Activated CD8-positive, alpha-beta memory T cell treated with anti-CD3 and anti-CD28 coated beads, Interleukin-2, amount 50 U/mL, for 4 hours (primary cell): Measurements from ENCODE around the gene TMC8.
"Not testable (repeated sequence)": the region's sequence is repeated elsewhere in the genome, so short reads cannot be mapped to it uniquely, and the experiment has no call there.

Experiments used
- DNase-seq: peaks from one replicate; pipeline ENCODE4 v3.0.0-alpha.2; 2020

Gene TMC8, protein sequence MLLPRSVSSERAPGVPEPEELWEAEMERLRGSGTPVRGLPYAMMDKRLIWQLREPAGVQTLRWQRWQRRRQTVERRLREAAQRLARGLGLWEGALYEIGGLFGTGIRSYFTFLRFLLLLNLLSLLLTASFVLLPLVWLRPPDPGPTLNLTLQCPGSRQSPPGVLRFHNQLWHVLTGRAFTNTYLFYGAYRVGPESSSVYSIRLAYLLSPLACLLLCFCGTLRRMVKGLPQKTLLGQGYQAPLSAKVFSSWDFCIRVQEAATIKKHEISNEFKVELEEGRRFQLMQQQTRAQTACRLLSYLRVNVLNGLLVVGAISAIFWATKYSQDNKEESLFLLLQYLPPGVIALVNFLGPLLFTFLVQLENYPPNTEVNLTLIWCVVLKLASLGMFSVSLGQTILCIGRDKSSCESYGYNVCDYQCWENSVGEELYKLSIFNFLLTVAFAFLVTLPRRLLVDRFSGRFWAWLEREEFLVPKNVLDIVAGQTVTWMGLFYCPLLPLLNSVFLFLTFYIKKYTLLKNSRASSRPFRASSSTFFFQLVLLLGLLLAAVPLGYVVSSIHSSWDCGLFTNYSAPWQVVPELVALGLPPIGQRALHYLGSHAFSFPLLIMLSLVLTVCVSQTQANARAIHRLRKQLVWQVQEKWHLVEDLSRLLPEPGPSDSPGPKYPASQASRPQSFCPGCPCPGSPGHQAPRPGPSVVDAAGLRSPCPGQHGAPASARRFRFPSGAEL

DNA sequence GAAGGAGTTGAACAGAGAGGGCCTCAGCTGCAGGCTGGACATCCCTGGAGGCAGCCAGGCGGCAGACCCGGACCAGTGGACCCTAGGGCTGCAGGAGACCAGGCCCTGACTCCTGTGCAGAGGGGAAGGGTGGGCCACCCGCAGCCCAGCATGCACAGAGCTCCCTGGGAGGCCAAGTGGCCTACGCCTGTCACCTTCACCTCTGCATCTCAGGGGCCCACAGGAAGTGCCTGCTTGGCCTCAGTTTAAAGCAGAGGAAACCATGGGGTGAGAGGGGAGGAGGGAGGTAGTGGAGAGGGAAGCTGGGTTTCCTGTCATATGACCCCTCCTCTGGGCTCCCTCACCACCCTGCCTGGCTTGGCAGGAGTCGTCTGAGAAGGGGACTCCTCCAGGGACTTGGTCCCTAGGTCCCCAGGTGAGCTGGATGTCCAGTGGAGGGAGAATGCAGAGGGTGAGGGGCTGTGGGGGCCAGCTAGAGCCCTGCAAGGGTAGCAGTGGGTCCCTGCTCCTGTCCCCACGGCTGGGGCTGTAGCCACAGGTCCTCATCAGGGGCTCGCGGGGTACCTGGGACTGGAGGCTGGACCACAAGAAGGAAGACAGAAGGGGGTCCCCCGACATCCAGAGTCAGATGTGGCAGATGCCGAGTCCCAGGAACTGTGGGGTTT lies at the start of gene TMC8:
Gene TMC8 (plus strand): TSS at position 335 of the 665 bp plus-strand sequence. CDS start 818 bp downstream, outside the sequence.
- peak; percentile 58 for DNase-seq

DNA sequence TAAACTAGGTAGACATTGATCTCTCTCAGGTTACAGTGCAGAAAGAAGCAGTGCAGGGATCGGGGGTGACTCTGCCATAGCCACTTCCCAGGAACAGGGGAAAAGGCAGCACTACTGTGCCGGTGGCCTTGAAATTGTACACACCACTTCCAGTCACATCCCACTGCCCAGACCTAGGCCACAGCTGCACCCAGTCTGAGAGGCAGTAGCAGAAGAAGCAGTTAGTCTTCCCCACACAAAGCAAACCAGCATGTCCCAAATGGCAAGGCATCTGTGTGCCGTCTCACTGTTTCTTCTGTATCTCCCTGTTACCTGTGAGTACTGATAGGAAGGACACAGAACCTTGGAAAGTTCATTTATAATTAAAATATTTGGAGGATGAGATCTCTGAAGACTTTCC lies 49.0 kb upstream of the TMC8 start:
- DNase-seq = no peak

DNA sequence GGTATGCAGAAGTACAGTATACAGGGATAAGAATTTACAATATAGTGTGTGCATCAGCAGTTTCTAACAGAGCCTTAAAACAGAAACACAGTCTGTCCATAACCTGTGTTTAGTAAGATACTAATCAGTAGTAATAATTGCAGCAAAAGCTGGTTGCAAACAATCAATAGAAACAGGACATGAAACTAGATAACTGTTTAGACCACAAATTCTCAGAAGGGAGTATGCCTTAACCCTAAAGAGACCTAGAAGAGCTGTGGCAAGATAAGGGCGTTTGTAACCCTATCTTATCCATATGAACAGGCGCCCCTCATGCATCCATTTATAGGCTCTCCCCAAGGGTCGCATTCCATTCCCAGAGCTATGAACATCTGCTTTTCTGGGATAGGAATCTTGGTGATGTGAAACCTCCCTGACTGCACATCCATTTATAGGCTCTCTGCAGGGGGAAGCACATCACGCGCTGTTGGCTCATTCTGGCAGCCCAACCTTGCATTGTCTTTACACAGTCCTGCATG lies 48.2 kb upstream of the TMC8 start:
- DNase-seq = not testable (repeated sequence)

DNA sequence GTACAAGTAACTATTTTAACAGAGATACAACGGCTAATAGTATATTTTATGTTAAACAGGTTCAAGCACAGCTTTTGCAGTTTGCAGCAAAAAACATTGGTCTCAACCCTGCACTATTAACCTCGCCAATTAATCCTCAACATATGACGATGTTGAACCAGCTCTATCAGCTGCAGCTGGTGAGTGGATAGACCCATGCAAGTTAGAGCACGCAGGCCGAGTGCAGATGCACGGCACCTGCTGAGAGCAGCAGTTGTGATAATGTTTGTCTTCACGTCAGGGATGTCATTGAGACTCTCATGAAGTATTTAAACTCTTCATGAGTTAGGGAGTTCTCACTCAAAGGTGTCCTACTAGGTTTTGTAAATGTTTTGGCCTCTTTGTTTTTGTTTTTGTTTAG lies 47.6 kb upstream of the TMC8 start:
- no peak for DNase-seq

DNA sequence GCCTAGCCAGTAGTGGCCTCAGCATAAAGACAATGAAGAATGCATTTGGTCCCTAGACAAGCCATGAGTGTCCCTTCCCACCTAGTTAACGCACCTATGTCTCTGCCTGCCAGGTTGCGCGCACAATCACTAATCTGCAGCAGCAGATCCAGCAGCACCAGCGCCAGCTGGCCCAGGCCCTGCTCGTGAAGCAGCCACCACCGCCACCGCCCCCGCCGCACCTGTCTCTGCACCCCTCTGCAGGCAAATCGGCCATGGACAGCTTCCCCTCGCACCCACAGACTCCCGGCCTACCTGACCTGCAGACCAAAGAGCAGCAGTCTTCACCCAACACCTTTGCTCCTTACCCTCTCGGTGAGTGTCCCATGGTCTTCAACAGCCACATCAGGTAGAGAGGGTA lies 43.8 kb upstream of the TMC8 start:
- DNase-seq = no peak

DNA sequence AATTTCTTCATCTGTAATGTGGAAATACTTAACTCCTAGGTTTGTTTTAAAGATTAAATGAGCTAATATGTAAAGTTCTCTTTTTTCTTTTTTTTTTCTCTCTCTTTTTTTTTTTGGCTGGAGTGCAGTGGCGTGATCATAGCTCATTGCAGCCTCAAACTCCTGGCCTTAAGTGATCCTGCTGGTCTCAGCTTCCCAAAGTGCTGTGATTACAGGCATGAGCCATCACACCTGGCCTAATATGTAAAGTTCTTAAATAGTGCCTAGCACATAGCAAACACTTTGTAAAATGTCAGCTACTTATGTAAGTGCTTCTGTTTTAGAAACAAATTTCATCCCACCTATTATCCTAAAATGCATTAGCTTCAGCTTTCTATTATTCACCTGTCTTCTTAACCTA lies 42.0 kb upstream of the TMC8 start:
- DNase-seq = no peak

DNA sequence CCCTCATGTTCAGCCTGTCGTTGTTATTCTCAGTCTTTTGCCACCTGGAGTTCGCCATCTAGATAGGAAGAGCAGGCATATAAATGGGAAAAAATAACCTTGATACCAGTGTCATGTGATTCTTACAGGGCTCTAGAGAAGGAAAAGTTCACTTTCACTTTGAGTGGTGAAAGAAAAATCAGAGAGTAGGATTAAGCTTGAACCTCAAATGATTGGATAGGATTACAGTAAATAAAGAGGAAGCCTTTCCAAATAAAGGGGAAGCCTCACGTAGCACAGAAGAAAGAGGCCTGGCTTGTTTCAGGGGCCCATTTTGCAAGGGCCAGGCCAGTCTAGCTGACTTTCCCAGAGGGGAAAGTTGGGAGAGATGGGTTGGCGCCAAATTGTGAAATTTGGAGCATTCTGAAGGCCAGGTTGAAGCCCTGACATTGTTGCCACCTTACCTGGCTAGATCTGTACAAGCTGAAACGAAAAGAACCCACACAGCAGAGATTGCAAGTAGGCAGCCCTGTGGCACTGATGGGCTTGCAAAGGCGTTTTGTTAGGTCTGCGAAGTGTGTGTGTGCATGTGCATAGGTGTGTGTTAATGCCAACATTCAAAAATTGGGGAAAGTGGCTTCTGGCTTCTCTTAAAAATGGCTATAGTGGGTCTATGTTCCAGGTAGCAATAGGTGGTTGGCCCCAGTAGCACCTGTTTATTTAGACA lies 40.8 kb upstream of the TMC8 start:
- no peak for DNase-seq

DNA sequence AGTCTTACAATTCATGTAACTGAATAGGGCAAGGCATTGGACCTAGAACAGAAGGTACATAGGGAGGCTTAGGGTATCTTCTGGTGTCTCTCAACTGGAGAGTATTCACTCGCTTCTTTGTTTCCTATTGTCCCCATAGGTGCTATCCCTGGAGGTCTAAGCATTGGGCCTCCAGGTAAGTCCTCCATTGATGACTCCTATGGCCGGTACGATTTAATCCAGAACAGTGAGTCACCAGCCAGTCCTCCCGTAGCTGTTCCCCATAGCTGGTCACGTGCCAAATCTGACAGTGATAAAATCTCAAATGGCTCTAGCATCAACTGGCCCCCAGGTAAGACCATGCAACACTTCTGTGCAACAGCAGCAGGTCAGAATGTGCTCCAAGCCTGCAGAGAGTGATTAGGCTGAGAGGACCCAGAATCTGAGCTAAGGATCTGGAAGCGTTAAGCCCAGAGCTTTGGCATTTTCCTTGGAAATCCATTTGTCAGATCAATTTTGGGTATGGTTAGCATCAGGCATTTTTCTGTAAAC lies 37.7 kb upstream of the TMC8 start:
- no peak for DNase-seq

DNA sequence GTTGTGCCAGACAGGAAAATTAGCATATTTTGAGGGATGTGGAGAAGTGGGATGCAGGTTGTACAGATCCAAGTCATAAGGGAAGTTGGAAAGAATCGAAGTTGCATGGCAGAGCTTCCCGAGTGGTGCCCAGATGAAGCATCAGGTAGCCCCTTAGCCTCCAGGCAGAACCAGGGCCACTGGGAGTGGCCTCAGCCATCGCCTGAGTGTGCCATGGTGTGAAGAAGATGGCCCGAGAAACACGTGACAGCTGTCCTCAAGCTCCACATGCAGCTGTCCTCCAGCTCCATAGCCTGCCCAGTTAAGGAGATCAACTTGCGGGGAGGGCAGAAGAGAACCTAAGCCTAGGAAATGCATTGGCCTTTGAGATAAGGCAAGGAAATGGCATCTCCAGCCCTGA lies 35.5 kb upstream of the TMC8 start:
- DNase-seq = no peak

DNA sequence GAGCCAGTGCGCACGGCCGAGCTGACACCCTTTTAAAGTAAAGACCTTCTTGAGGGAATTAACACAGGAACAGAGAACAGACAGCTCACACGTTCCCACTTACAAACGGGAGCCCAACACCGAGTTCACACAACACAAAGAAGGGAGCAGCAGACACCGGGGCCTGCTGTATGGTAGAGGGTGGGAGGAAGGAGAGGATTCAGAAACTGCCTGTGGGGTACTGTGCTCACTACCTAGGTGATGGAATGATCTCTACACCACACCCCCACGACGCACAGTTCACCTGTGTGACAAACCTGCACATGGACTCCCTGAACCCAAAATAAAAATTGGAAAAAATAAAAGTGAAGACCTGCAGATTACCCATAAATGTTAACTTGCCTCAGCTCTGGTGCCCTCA lies 34.5 kb upstream of the TMC8 start:
- DNase-seq = no peak

DNA sequence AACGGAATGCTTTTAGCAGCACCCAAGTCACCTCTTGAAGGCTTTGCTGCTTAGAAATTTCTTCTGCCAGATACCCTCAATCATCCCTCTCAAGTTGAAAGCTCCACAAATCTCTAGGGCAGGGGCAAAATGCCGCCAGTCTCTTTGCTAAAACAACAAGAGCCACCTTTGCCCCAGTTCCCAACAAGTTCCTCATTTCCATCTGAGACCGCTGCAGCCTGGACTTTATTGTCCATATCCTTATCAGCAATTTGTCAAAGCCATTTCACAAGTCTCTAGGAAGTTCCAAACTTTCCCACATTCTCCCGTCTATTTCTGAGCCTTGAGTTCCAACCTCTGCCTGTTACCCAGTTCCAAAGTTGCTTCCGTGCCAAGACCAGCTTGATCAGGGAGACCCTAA lies 29.5 kb upstream of the TMC8 start:
- DNase-seq = no peak

DNA sequence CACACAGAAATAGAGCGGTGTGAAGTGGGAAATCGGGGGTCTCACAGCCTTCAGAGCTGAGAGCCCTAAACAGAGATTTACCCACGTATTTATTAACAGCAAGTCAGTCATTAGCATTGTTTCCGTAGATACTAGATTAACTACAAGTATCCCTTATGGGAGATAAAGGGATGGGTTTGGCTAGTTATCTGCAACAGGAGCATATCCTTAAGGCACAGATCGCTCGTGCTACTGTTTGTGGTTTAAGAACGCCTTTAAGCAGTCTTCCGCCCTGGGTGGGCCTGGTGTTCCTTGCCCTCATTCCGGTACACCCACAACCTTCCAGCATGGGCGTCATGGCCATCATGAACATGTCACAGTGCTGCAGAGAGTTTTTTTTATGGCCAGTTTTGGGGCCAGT lies 29.0 kb upstream of the TMC8 start:
- no peak for DNase-seq

DNA sequence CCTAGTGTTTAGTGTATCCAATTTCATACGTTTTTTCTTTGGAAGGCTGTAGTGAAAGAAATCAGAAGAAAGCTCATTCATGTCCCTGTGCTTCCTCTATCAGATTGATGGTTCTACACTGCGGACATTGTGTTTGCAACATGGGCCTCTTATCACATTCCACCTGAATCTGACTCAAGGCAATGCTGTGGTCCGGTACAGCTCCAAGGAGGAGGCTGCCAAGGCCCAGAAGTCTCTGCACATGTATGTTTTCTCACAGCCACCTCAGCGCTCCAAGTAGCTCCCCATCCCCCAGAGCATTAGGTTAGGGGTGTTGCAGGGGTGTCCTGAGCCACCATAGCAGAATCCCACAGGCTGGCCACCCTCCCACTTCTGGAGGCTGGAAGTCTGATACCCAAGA lies 27.3 kb upstream of the TMC8 start:
- DNase-seq = no peak

DNA sequence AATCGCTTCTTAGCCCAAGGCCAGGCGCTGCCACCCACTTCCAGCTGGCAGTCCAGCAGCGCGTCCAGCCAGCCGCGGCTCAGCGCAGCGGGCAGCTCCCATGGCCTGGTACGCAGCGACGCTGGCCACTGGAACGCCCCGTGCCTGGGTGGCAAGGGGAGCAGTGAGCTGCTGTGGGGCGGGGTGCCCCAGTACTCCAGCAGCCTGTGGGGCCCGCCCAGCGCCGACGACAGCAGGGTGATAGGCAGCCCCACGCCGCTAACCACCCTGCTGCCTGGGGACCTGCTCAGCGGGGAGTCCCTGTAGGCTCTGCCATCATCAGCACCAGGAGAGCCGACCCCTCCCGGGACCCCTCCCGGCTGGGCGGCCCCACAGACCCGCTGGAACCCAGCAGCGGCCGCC lies 26.0 kb upstream of the TMC8 start:
- DNase-seq = no peak

DNA sequence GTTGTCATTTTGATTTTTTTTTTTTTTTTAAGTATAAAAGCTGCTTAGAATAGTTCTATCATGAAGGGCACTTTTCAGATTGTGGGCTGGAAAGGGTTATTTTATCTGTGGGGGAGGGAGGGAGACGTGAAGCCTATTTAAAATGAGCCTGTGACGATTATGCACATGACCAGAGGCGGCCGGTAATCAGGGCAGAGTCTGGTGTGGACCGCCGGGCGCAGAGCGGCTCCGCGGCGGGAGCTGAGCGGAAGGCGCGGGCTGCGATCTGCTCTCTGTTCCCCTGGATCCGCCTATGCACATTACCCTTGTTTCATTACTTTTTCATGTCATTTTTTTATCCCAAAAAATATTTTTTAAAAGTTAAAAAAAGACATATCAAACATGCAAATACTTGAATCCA lies 25.5 kb upstream of the TMC8 start:
- DNase-seq = no peak

DNA sequence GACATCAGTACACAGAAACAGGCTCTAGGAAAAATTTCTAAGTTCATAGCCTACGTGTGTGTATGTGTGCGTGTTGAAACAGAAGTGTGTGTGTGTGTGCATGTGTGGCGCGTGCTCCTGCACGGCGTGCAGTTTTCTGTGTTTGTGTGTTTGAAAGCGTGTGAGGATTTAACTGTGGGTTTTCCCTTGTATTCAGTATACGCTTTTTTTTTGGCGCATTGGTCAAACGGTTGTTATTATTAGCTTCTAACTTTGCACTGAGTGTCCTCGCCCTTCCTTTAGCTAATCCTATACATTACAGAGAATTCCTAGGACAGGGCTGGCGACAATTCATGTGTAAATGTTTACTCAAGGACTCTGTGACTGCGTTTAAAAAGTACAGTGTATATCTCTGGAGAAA lies 25.0 kb upstream of the TMC8 start:
- no peak for DNase-seq

DNA sequence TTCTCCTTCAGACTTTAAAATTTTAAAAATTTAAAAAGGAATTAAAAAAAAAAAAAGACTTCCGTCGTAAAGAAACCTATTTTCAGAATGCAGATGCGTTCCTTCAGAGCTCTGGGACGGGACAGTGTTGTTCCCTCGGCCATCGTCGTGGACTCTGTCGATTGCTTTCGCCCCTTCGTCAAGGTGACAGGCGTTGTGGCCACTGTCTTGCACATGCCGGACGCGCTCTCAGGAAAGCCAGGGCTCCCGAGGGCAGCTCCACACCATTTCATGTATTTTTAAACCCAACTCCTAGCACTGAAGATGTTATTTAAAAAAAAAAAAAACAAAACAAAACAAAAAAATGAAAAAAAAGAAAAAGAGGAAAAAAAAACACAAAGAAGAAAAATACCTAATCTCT lies 24.4 kb upstream of the TMC8 start:
- no peak for DNase-seq

DNA sequence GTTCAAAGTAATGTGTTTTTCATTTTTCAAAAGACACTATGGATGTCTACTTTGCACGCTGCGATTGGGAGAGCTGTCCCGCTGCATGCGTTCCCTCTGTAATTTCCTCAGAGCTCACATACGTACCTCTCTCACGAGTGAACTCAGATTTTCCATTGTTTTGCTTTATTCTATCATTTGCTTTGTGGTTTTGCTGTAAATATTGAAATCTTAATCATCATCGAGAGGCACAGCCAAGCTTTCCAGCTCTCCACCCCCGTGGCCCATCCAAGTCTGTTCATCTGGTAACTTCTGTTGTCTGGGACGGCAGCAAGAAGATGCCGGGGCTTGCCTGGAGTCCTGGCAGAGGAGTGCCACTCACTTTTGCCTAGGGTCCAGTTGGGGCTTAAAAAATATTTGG lies 23.1 kb upstream of the TMC8 start:
- DNase-seq = no peak

DNA sequence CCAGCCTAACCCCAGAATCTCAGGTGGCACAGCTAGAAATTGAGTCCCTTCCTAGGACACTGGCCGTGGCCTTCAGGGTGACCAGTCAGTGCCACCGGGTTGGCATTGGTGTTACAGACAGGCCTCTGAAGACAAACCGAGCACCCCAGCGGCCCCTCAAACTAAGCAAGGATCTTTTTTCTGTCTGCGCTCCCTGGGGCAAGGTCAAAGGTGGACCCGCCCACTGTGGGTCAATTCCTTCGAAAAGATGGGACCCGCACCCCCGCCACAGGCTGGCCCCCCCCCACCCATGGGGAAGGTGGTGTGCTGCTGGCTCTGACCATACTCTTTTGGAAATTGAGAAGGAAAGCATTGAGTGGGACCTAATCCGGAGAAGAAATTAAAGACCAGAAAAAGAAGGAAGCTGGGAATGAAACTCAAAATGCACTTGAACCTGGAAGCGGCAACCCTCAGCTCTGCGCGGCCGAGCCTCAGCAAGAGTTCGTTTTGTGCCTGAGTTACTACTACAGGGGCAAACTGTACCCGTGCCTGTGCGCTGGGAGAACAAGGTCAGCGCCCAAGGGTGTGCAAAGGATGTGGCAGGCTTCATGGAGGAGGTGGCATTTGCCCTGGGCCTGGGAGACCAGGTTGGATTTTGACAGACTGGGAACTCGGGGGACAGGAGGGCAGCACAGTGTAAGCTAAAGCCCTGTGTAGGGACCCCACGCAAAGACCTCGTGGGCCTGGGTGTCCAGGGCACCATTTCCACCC lies 22.4 kb upstream of the TMC8 start:
- no peak for DNase-seq

DNA sequence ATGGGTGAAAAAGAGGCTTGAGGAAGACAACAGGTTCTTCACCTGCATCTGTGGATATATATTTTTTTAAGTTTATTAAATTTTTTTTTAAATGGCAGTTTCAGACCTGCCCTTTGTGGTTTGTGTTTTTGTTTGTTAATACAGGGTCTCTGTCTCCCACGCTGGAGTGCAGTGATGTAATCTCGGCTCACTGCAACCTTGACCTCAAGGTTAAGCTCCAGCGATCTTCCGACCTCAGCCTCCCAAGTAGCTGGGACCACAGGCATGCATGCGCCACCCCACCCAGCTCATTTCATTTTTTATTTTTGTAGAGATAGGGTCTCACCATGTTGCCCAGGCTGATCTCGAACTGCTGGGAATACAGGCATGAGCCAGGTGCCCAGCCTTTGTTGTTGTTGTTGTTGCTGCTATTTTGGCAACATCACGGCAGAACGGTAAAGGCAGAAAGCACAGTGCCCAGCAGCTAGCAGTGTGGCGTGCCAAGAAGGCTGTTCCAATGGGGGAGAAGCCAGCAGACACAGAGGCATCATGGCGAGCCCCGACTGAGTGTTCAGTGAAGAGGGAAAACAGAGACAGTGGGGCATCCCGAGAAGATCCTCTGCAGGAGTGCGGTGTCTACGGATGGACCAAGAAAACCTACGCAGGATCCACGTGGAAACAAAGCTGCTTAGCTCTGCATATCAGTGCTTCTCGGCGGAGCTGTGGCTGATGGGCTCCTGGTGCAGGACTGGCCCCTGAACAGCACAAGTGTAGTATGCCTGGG lies 21.7 kb upstream of the TMC8 start:
- no peak for DNase-seq

DNA sequence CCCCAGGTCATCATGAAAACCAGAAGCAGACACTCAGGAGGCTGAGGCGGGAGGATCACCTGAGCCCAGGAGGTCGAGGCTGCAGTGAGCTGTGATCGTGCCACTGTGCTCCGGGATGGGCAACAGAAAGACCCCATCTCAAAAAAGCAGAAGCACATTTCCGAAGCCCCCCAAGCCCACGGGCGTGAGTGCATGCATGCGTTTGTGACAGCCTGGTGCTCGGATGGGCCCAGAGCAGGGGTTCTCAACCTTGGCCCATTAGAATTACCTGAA lies 21.1 kb upstream of the TMC8 start:
- DNase-seq = no peak
